SK-N-DZ (cell line): ENCODE results near the gene LRP1B.

Experiments used
- DNase-seq: peaks from one replicate; pipeline ENCODE4 v3.0.0-alpha.2; 2015; ENCODE audit warnings: low spot score

The LRP1B gene

DNA sequence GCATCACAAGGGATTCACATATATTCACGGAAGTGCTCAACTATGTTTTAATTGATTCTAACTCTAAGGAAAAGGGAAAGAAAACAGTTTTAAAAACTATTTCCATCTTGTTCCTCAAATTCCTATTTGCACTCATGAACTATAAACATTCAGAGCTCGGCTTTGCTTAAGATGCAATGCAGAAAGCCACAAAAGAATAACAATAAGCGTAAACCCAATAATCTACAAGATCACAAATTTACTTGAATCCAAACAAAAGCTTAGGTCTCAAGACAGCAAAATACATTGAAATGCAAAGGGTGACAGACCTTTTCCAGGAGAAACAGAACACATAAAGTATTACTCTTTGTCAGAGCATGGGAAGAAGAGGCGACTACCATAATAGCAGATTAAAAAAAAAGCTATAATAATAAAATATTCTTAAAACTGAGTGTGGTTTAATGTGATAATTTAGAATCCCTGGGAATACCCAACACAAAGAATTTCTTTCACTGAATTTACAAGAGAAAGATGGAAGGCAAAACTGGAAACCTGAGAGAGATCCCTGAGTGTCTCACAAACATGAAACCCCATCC, 1094.9 kb downstream of the LRP1B start:
- no peak for DNase-seq

DNA sequence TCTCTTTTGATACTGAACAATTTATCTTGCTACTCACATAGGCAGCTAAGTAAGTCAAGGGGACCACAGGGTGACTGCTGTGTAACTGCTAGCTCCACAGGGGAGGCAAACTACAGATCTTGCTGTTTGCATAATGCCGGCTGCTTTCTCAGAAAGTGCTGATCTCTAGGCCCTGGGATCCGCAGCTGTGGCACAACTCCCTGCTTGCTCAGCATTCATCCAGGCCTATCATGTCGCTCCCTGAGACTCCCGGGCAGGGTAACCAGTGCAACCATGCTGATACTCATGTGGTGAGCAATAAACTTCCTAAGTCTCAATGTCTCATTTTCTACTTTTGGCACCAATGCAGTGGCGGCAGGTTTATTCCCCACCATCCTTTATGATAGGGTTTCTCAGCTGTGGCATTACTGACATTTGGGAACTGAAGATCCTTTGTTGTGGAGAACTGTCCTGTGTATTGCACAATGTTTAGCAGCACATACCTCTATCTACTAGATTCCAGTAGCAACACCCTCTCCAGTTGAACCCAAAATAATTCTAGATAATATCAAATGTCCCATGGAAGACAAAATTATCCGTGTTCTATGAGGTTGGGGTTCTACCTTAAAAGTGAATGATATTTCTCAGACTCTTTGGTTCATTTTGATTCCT, 1101.3 kb downstream of the LRP1B start:
- no peak for DNase-seq

- no peak for DNase-seq
These were observed 1103.6 kb downstream of the LRP1B start for GRCh38 chr2:141027221-141027620.

GRCh38 chr2:141021611-141022010, 1109.2 kb downstream of the LRP1B start:
- DNase-seq, result no peak

GRCh38 chr2:141021109-141021508, 1109.7 kb downstream of the LRP1B start:
- DNase-seq, result no peak

DNA sequence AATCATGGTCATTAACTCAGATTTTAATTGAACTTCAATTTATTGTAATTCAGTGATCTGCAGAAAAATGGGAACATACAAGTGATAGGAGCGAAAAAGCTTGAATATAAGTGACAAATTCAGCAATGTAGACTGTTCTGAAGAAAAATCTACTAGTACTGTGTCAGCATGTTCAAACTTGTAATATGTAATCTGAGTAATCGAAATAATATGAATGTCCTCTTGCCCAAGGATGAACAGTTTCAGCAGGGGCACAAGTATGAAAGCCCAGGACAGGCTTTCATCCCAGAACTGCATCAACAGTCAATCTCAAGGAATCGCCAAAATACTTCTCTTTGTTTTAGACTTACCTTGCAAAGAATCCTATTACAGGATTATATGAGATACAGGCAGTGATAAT, 1110.5 kb downstream of the LRP1B start:
- DNase-seq, result no peak

DNA sequence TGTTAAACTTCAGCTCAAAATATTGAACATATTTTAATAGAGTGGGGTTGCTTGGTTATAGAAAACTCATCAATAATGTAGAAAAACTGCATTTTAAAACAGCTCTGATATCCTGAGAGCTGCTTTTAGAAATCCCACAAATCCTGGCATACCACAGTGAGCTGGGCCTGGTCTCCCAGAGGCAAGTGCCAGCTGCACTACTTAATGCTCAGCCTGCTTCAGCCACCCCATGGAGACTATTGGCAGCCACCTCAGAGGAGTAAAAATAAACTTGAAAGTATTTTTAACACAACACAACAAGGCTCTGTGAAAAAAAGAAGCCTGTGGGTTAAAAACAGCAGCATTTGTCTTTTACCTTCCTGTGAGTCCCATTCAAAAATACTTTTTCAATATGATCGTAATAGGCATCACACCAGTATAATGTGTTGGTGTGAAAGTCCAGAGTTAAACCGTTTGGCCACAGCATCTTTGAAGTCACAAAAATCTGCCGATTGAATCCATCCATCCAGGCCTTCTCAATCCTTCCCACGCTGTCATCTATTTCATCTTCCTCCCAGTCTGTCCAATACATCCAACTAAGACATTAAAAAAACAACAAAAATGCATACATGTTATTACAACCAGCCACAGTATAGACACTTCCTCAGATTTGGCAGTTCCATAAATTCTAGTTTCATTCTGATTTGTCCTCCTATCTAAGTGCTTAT, 1115.3 kb downstream of the LRP1B start:
- no peak for DNase-seq

DNA sequence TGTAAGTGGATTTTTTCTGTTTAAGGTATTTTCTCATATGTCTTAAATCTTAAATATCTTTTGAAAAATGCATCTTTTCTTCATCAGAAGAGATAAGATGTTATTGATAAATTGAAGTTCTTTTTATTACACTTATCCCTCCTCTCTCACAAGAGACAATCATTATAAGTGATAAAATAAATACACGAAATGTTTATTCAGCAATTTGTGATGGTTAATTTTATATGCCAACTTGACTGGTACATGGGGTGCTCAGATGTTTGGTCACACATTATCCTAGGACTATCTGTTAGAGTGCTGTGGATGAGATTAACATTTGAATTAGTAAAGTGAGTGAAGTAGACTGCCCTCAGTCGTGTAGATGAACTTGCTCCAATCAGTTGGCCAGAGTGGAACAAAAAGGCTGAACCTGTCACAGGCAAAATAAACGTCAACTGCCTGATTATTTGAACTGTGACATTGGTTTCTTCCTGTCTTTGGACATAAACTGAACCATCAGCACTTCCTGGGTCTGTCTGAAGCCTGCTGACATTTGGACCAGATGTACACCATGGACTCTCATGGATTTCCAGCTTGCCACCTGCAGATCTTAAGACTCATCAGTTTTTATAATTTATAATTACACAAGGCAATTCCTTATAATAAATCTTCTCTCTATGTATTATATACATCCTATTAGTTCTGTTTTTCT, 1126.7 kb downstream of the LRP1B start:
- no peak for DNase-seq

GRCh38 chr2:141001750-141002149, 1129.1 kb downstream of the LRP1B start:
- DNase-seq, result no peak

- DNase-seq, result no peak
These were observed 1132.2 kb downstream of the LRP1B start for GRCh38 chr2:140998577-140998976.

DNA sequence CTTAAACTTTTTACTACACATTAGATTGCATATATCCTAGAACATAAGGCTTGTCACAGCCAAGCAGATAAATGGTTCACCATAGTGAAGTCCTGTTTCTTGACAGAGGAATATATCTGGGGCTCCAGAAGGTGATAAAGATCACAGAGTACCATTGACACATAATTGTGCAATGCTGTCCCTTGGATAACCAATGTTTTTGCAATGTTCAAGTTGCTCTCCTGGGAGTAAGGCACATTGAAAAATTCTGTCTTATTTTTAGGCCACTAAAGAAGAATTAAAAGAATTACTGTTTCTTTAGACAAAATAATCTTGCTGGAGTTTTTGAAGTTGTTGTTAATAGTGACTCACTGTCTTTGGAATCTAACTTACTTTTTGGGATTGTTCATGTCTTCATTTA, 1132.8 kb downstream of the LRP1B start:
- DNase-seq, result no peak

- DNase-seq, result no peak
These were observed 1136.0 kb downstream of the LRP1B start for GRCh38 chr2:140994856-140995255.

DNA sequence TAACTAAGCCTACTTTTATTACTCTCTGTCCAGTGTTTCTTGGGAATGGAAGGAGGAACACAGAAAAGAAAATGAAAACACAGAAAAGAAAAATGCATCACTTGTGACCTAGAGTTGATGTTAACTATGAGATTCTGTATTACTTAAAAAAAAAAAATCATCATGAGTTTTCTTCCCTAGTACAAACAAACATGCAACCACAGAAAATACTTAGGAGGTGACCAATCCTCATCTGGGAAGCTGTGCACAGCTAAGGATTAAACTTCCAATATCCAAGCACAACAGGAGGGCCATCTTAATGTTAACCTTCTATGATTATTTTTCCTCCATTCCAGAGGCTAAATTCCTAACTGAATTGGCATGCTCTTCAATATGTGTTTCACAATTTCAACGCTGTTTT, 1140.4 kb downstream of the LRP1B start:
- no peak for DNase-seq

- no peak for DNase-seq
These were observed 1142.2 kb downstream of the LRP1B start for GRCh38 chr2:140988597-140988996.

GRCh38 chr2:140986456-140986855, 1144.4 kb downstream of the LRP1B start:
- no peak for DNase-seq

- no peak for DNase-seq
These were observed 1155.6 kb downstream of the LRP1B start for GRCh38 chr2:140975237-140975636.

GRCh38 chr2:140972724-140973123, 1158.1 kb downstream of the LRP1B start:
- no peak for DNase-seq

DNA sequence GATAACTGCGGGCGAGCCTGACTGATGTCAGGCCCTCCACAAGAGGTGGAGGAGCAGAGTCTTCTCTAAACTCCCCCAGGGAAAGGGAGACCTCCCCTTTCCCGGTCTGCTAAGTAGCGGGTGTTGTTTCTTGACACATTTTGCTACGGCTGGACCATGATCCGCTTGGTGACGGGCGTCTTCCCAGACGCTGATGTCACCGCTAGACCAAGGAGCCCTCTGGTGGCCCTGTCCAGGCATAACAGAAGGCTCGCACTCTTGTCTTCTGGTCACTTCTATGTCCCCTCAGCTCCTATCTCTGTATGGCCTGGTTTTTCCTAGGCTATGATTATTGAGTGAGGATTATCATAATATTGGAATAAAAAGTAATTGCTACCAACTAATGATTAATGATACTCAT, 1166.5 kb downstream of the LRP1B start:
- peak; percentile 21 for DNase-seq

- no peak for DNase-seq
These were observed 1180.9 kb downstream of the LRP1B start for GRCh38 chr2:140949932-140950331.

GRCh38 chr2:140947236-140947635, 1183.6 kb downstream of the LRP1B start:
- peak; percentile 20 for DNase-seq

GRCh38 chr2:140943867-140944266, 1186.9 kb downstream of the LRP1B start:
- DNase-seq, result no peak

- DNase-seq, result no peak
These were observed 1188.5 kb downstream of the LRP1B start for GRCh38 chr2:140942284-140942683.

- no peak for DNase-seq
These were observed 1201.0 kb downstream of the LRP1B start for GRCh38 chr2:140929849-140930248.
